LoVo (cell line): Measurements from ENCODE around the gene SLC7A6.

Source experiments
- DNase-seq: peaks from one replicate; pipeline ENCODE4 v3.0.0-alpha.2; 2016; ENCODE audit warnings: low spot score

Gene SLC7A6

DNA sequence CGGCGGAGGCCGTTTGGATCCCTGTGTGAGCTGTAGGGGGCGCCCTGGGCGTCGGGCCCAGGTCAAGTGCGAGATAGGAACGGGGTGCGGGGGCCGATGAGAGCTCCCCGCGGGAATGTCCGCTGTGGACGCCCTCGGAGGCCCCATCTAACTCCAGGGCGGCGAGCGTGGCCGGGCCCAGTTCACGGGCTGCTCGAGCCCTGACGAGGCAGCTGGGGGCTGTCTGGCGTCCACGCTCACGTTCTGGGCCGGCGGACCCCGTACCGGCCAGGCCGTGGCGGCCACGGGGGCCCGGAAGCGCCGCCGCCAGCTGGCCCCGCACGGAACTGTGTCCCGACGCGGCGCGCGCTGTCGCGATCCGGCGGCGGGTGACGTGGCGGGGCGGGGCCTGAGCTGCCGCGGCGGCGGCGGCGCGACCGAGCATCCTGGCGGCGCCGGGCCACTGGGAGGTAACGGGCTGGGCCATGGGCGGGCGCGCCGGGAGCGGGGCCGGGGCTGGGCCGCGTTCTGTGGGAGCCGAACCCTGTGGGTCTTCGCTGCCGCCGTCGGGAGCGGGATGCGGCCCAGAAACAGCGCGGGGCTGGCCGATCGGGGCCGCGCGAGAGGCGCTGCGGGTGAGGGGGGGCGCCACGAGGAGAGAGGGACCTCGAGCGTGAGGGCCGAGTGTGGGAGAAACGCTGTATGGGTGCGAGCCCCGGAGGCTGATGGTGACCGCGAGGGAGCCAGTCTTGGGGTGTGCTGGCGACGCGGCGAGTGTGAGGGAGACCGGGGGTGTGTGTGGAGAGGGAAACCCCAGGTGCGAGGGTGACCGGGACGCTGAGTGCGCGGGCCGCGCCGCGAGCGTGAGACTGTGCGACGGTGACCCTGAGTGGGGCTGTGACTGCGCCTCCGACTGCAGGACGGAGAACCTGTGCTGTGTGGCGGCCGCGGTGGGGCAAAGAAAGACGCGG is at the start of gene SLC7A6:
SLC7A6 (plus strand) TSS at position 399 of the 950 bp plus-strand sequence. CDS start 10,201 bp downstream, outside the sequence.
- DNase-seq, result peak; percentile 82

DNA sequence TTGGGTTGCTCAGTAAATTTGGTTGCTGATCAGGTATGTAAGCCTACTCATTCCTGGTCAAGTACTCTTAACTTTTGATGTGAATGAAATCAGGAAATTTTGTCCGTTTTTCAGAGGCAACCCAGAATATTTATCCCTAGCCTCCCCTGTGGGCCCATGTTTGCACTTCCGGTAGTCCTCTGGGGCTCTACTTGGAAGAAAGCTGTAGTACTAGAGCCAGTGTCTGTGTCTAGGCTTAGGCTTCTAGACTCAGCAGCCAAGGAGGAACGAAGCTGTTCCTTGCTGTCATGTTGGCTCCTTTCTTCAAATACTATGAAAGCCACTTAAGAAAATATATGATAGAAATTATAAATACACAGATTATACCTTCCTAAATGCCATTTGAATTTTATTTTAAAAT is 49.6 kb upstream of the SLC7A6 start:
- DNase-seq, result no peak

GRCh38 chr16:68215302-68215701 is 49.0 kb upstream of the SLC7A6 start:
- DNase-seq, result no peak

DNA sequence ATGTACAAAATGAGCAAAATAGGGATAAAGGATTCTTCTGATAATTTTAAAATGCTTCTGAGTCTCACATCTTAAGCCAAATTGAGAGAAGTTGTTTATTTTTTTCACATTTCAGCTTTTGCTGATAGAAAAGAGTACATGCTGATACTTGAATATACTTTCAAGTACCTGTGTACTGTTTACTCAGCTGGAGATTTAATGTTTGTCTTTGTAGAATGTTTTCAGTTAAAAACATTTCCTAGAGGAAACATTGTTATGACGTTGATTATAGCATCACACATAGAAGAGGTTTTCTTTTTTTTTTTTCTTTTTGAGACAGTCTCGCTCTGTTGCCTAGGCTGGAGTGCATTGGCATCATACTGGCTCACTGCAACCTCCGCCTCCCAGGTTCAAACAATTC is 48.1 kb upstream of the SLC7A6 start:
- no peak for DNase-seq

GRCh38 chr16:68217506-68217905 is 46.8 kb upstream of the SLC7A6 start:
- DNase-seq, result no peak

- no peak for DNase-seq
These were observed 44.5 kb upstream of the SLC7A6 start for GRCh38 chr16:68219725-68220351.

DNA sequence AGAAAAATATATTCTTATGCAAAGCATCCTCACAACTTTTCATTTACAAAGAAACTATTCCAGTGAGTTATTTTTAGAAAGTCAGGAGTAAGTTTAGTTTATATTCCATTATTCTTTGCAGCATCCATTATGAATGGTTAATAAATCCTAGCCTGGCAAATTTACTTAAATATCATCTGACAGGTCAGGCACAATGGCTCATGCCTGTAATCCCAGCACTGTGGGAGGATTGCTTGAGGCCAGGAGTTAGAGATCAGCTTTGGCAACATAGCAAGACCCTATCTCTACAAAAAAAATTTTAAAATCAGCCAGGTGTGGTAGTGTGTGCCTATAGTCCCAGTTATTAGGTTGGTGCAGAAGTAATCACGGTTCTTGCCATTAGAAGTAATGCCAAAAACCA is 41.3 kb upstream of the SLC7A6 start:
- no peak for DNase-seq

DNA sequence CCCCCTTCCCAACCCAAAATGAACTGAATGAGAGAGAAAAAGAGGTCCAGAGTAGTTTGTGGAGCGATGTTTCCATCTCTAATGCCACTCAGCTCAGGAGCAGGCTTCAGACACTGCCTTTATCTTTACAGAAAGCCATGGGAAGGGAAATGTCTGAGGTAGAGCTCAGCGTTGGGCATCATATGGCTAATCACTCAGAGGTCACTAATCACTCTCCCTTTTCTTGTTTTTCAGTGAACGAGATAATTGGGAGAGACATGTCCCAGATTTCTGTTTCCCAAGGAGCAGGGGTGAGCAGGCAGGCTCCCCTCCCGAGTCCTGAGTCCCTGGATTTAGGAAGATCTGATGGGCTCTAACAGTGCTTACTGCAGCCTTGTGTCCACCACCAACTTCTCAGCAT is 38.2 kb upstream of the SLC7A6 start:
- DNase-seq, result no peak

DNA sequence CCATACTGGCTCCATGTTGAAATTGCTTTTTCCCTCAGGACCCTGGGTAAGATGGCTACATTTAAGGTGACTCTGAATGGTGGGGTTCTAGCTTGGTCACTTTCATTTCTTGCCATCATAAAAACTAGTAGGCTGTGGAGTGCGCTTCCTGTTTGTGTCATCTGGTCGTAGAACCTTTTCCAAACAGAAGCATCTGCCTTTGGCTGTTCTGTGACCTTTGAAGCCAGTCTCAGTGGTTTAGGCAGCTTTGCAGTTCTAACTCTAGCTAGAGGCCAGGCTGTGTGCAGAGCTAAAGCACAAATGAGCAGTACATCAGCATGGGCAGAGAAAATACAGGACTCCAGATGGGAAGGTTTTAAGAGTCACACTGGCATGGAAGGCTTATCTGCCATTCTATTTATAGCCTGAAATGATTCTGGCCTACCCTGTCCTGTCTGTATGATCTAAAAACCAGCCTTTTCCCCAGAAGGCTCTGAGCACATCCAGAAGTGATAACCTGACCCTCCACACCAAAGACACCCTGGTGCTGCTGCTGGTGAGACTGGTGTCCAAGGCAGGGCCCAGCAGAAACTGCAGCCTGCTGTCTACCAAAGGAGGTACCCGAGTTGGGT is 37.0 kb upstream of the SLC7A6 start:
- no peak for DNase-seq

DNA sequence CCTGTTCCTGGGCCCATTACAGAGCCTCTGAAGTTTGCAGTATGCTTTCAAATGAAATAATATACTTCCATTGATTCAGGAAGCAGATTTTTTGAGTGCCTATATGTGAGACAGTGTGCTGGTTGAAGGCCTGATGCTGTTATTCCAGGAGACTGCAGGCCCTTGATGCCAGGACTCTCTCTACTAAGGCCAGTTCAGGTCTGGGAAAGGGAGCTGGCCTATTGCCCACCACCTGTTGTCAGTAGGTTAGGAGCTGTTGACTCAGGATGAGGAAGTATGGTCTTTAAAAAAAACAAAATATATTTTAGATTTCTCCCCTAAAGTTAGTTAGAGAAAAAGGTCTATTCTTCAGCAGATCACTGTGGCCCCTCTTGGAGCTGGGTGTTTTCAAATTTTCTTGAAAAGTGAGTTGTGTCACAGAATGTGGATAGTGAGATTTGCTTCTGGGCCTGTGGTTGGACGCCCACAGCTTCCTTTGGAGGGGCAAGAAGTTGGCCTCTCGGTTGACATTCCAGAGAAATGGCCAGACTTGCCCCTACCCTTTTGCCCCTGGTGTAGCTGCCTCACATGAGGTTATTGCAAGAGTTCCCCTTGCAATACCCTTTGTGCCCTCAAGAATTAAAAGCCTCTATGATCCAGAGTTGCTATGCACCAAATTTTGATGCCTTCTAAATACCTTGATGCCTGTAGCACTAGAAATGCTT is 36.3 kb upstream of the SLC7A6 start:
- no peak for DNase-seq

- DNase-seq, result no peak
These were observed 35.7 kb upstream of the SLC7A6 start for GRCh38 chr16:68228652-68229051.

- DNase-seq, result peak; percentile 45
These were observed 34.7 kb upstream of the SLC7A6 start for GRCh38 chr16:68229431-68230175.

GRCh38 chr16:68230176-68230571 is 34.2 kb upstream of the SLC7A6 start:
- no peak for DNase-seq

- DNase-seq, result no peak
These were observed 33.4 kb upstream of the SLC7A6 start for GRCh38 chr16:68230956-68231355.

DNA sequence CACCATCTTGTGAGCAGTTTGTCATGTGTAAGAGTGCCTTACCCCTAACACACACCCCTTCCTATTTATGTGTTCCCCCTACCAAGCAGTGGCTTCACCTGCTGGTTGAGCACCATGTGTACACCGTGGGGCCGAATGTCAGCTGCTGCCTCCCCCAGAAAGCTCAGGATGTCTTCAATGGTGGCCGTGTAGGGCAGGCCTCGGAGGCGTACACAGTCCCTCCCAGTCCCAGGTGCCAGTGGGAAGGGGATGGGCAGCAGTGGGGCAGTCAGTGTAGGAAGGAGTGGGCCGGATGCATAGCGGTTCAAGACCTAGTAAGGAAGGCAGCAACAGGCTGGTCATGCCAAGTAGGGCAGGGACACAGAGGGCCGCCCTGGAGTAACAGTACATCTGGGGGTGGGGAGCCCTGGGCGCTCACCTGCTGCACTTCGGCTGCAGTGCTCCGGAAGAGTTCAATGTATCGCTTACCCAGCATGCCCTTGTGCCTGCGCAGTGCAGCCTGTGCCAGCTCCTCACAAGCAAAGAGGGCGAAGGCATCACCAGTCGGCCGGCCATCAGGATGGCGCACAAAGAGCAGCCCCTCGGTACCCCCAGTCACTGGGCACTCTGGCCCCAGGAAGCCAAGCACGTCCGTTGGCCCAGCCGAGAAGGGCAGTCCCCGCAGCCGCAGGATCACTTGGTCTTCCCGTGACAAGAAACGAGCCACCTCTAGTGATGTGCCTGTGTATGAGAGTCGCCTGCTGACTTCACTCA is 32.8 kb upstream of the SLC7A6 start:
- no peak for DNase-seq

DNA sequence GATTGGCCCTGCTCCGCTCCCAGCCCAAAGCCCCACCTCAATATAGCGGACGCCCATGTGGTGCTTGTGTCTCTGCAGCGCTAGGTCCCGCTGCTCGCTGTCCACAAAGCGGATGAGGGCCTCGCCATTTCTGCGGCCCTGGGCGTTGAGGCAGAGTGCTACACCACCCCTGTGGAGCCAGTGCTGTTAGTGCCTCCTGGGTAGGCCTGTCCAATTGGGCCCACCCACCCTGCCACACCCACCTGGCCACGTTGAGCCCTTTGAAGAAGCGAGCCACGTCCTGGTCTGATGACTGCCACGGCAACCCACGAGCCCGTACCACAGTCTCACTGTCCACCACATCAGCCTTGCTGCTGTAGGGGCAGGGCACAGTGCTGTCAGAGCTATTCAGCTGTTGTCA is 32.0 kb upstream of the SLC7A6 start:
- no peak for DNase-seq

DNA sequence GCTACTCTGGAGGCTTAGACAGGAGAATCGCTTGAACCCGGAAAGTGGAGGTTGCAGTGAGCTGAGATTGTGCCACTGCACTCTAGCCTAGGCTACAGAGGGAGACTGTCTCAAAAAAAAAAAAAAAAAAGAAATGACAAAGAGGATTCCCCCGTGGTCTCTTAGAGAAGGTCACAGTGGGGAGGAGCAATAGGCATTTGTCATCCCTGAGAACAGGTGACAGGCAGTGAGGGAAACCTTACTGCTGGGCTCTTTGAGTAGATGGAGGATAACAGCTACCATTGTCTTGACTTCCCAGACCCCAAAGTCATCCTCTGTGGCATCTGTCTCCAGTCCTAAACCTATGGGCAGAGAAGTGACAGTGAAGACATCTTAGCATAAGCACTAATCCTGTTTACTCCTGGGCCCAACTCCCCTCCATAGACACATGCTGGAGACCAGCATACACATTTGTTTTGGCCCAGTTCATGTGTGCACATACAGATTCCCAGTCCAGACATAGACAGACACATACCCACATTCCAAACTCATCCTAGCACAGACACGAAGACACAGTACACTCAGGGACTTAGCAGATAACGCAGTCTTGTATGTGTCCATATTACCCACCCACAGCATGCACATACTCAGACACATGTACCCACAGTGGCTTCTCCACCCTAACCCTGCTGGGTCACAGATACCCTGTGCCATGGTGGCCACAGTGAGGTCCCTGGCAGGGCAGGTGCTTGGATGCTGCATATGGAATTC is 31.1 kb upstream of the SLC7A6 start:
- no peak for DNase-seq

GRCh38 chr16:68233835-68234187 is 30.5 kb upstream of the SLC7A6 start:
- no peak for DNase-seq

DNA sequence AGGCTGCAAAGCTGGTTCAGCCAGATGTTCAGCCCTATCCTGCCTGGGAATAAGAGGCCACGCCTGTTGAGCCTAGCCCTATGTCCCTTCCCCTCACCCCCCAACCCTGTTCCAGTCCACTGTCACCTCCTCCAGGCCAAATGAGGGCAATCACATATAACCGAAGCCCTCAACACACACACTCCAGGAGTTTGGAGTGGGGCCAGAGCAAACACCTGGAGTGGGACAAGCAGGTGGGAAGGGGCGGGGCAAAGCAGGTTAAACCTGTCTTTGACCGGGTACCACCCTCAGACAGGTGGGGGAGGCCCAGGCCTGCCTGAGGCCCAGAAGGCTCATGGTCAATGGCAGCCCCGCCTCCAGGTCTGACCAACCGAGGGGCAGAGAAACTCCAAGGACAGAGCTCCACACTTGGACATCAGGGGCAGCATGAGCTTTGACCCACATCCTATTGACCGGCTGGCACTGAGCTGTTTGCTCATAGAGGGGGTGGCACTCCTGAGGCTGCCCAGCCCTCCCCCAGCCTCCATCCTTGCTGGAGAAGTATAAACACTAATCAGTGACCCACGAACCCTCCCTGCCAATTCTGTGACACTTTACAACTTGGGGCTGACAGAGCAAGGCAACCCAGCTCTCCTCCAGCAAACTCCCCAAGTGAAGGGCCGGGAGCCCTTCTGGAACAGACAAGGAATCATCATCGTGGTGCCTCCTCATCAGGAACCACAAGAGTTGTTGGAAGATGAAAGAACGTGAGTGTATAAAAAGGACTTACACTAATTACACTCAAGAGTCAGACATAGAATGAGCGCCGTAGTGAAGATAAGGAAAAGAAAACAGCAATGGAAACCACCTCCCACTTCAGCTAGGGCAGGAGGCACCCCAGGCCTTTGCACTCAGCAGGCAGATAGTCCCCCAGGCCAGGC is 29.9 kb upstream of the SLC7A6 start:
- DNase-seq, result peak; percentile 84
